ENCODE data around the gene DHX32. TPM values are rescaled to one million over a fixed set of nuclear protein-coding genes. Genes with fewer than 3 reads are reported as not detected.

The DHX32 gene
- total RNA-seq, 1 experiment from 2014 or later = 36.2 TPM

DNA sequence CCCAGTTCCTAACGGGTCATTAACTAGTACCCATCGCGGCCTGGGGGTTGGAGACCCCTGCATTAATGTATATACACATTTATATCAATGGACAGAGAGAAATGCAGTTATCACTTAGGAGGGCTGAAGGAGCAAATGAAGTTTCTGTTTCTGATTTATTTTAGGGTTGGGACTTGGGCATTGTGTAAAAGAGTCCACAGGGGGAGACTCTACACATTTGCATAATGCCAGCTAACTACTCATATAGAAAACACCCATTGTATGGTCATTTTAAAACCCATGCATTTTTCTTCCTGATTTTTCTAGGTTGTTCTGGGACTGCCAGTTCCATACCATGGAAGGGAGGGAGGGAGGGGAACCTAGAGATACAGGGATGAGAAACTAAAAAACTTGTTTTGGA is 34.2 kb downstream of the DHX32 start:
- no peak for TF ChIP-seq CTCF (conservative IDR thresholded peaks at IDR 0.05; ENCODE audit: low read depth, low read length)
- no peak for TF ChIP-seq EZH2 (IDR thresholded peaks at IDR 0.05; ENCODE audit: borderline replicate concordance, low read depth, low read length, poor library complexity, severe bottlenecking)
- no TSS peak for BruUV-seq (replicated peaks)
- POLR2A ChIA-PET (ENCODE audit: low non-redundant PET) = no interaction called here

GRCh38 chr10:125845617-125846016 is 35.5 kb downstream of the DHX32 start:
- TF ChIP-seq EZH2 (IDR thresholded peaks at IDR 0.05; ENCODE audit: borderline replicate concordance, low read depth, low read length, poor library complexity, severe bottlenecking) (no peak), CTCF (conservative IDR thresholded peaks at IDR 0.05; ENCODE audit: low read depth, low read length) (no peak)
- intact Hi-C loops (cut with micrococcal nuclease; ENCODE audit: unreplicated experiment) = no loop called here
- Histone ChIP-seq H3K27me3 (replicated peaks; ENCODE audit: insufficient read depth, low read depth, low read length, poor library complexity) (no peaks in the 10 kb centered on the region), H3K36me3 (ENCODE audit: insufficient read depth, low read length, poor library complexity, severe bottlenecking) (peaks cover 17% of the 10 kb centered on the region), H3K27ac (ENCODE audit: low read depth, low read length, poor library complexity, severe bottlenecking) (no peak overlapping the region), H3K4me1 (ENCODE audit: insufficient read depth, low read length, poor library complexity, severe bottlenecking) (no peaks in the 10 kb centered on the region), H3K9me3 (ENCODE audit: low read depth, low read length, poor library complexity, severe bottlenecking) (no peaks in the 10 kb centered on the region), H3K4me3 (ENCODE audit: low read depth, low read length, poor library complexity, severe bottlenecking) (no peak overlapping the region)
- ChIA-PET POLR2A (ENCODE audit: low non-redundant PET) (no interaction called here), CTCF (no interaction called here)
- DNase-seq (ENCODE audit: low spot score) = no peak
- no TSS peak for BruUV-seq (replicated peaks)

More for the DNA sequence above, 34.2 kb downstream of the DHX32 start:
- Histone ChIP-seq H3K27me3 (replicated peaks; ENCODE audit: insufficient read depth, low read depth, low read length, poor library complexity) (no peaks in the 10 kb centered on the region), H3K9me3 (ENCODE audit: low read depth, low read length, poor library complexity, severe bottlenecking) (no peaks in the 10 kb centered on the region), H3K4me3 (ENCODE audit: low read depth, low read length, poor library complexity, severe bottlenecking) (no peak overlapping the region), H3K4me1 (ENCODE audit: insufficient read depth, low read length, poor library complexity, severe bottlenecking) (no peaks in the 10 kb centered on the region), H3K27ac (ENCODE audit: low read depth, low read length, poor library complexity, severe bottlenecking) (no peak overlapping the region), H3K36me3 (ENCODE audit: insufficient read depth, low read length, poor library complexity, severe bottlenecking) (peaks cover 17% of the 10 kb centered on the region)
- DNase-seq (ENCODE audit: low spot score) = no peak
- CTCF ChIA-PET = no interaction called here
- intact Hi-C loops (cut with micrococcal nuclease; ENCODE audit: unreplicated experiment) = no loop called here

GRCh38 chr10:125844751-125845221 is 36.3 kb downstream of the DHX32 start:
- TF ChIP-seq EZH2 (IDR thresholded peaks at IDR 0.05; ENCODE audit: borderline replicate concordance, low read depth, low read length, poor library complexity, severe bottlenecking) (no peak), CTCF (conservative IDR thresholded peaks at IDR 0.05; ENCODE audit: low read depth, low read length) (no peak)
- DNase-seq (ENCODE audit: low spot score) = no peak
- no TSS peak for BruUV-seq (replicated peaks)
- no peak overlapping the region for H3K27ac ChIP-seq (ENCODE audit: low read depth, low read length, poor library complexity, severe bottlenecking)
- H3K27me3 ChIP-seq (replicated peaks; ENCODE audit: insufficient read depth, low read depth, low read length, poor library complexity) = no peaks in the 10 kb centered on the region
- intact Hi-C loops (cut with micrococcal nuclease; ENCODE audit: unreplicated experiment) = no loop called here
- H3K36me3 ChIP-seq (ENCODE audit: insufficient read depth, low read length, poor library complexity, severe bottlenecking) = peaks cover 25% of the 10 kb centered on the region
- no peak overlapping the region for H3K4me3 ChIP-seq (ENCODE audit: low read depth, low read length, poor library complexity, severe bottlenecking)
- ChIA-PET CTCF (no interaction called here), POLR2A (ENCODE audit: low non-redundant PET) (no interaction called here)
- no peaks in the 10 kb centered on the region for H3K9me3 ChIP-seq (ENCODE audit: low read depth, low read length, poor library complexity, severe bottlenecking)
- no peaks in the 10 kb centered on the region for H3K4me1 ChIP-seq (ENCODE audit: insufficient read depth, low read length, poor library complexity, severe bottlenecking)
